Tibial nerve (tissue), 4 donors: ENCODE data around the gene DZIP1.

Source experiments
- CTCF ChIP-seq, 5 experiments: fragments of 200-600 bp in 3 of 5; fragments of 450-650 bp in 2 of 5; sonication (generic) in 3 of 5; IDR thresholded peaks; one replicate each; pipeline ENCODE4 v1.5.1; 2016 to 2019; ENCODE audit warnings: antibody characterized with exemption in 5 of 5, mild to moderate bottlenecking in 3 of 5, moderate library complexity in 2 of 5
- EP300 ChIP-seq, 2 donors: sonication (generic); formaldehyde crosslinking; IDR thresholded peaks; one replicate each; pipeline ENCODE4 v1.6.1; 2017; ENCODE audit warnings: antibody characterized with exemption in 2 of 2, mild to moderate bottlenecking in 1 of 2
- POLR2A ChIP-seq, 2 donors: fragments of 450-650 bp; IDR thresholded peaks; one replicate each; pipeline ENCODE4 v1.6.1; 2017; ENCODE audit warnings: antibody characterized with exemption in 2 of 2, mild to moderate bottlenecking in 2 of 2, moderate library complexity in 2 of 2

- TF ChIP-seq CTCF (IDR thresholded peaks at IDR 0.05): no peak
- no peak for TF ChIP-seq POLR2A (IDR thresholded peaks at IDR 0.05)
- TF ChIP-seq EP300 (IDR thresholded peaks at IDR 0.05): no peak
Measured at GRCh38 chr13:95671597-95671996, 27.1 kb upstream of the DZIP1 start.
